GM18858 (cell line): ENCODE results near the gene KRT37.

Experiments
- ATAC-seq: cut with Tn5 transposase; IDR thresholded peaks from one replicate; pipeline ENCODE4 v1.9.1; 2021; ENCODE audit not compliant: unreplicated experiment

The KRT37 gene

GRCh38 chr17:41377546-41377945, 46.8 kb downstream of the KRT37 start:
- ATAC-seq: no peak
